ENCODE data around the gene TEAD4. TPM values are rescaled to one million over a fixed set of nuclear protein-coding genes. Genes with fewer than 3 reads are reported as not detected.

The TEAD4 gene
- total and polyA plus RNA-seq, 4 donors: 0.79 to 3.8 (median 2.8) TPM

- 29% methylated on average over 24 of the region's 24 CpGs for WGBS
- H3K4me3 ChIP-seq (ENCODE audit: low read depth in 1 of 3, low read length in 3 of 3): no peak overlapping the region
- TF ChIP-seq CTCF (IDR thresholded peaks at IDR 0.05; ENCODE audit: low read depth, low read length, missing input control) (peak; percentile 67), GABPA (IDR thresholded peaks at IDR 0.05 in 1 of 2, conservative IDR thresholded peaks at IDR 0.05 in 1 of 2) (no peak), RAD21 (IDR thresholded peaks at IDR 0.05) (peak; percentile 82 to 92)
Measured at GRCh38 chr12:2944401-2945047, 14.7 kb upstream of the TEAD4 start.

DNA sequence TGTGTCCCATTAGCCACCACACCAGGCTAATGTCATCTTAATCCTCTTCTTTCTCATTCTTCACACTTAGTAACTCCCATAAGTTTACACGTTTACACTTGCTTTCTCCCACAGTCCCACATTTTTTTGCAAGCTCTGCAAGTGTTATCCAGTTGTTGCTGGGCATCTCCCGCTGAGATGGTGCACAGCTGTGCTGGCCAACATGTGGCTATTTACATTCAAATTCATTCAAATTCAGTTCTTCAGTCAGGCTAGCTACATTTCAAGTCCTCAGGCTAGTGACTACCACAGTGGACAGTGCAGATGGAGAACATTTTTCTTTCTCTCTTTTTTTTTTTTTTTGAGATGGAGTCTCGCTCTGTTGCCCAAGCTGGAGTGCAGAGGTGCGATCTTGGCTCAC is 9.8 kb upstream of the TEAD4 start:
- no peak overlapping the region for H3K27ac ChIP-seq (ENCODE audit: low read depth in 1 of 2, low read length in 2 of 2)
- H3K4me3 ChIP-seq (ENCODE audit: low read depth in 1 of 3, low read length in 3 of 3): no peak overlapping the region
- no peak for DNase-seq (ENCODE audit: low spot score)
- H3K9me3 ChIP-seq (ENCODE audit: control insufficient read depth in 4 of 4, low read length in 3 of 4): no peaks in the 10 kb centered on the region
- no peaks in the 10 kb centered on the region for H3K27me3 ChIP-seq (ENCODE audit: control insufficient read depth in 4 of 4, insufficient read depth in 4 of 4, low read length in 3 of 4)
- H3K9ac ChIP-seq (ENCODE audit: low read depth in 1 of 2, low read length in 2 of 2): no peak overlapping the region
- peaks cover 0 to 5% (median 2%) of the 10 kb centered on the region in 4 donors for H3K4me1 ChIP-seq (ENCODE audit: control insufficient read depth in 4 of 4, insufficient read depth in 4 of 4, low read length in 3 of 4)
- TF ChIP-seq YY1 (IDR thresholded peaks at IDR 0.05): no peak
- TF ChIP-seq, protein P1, sequence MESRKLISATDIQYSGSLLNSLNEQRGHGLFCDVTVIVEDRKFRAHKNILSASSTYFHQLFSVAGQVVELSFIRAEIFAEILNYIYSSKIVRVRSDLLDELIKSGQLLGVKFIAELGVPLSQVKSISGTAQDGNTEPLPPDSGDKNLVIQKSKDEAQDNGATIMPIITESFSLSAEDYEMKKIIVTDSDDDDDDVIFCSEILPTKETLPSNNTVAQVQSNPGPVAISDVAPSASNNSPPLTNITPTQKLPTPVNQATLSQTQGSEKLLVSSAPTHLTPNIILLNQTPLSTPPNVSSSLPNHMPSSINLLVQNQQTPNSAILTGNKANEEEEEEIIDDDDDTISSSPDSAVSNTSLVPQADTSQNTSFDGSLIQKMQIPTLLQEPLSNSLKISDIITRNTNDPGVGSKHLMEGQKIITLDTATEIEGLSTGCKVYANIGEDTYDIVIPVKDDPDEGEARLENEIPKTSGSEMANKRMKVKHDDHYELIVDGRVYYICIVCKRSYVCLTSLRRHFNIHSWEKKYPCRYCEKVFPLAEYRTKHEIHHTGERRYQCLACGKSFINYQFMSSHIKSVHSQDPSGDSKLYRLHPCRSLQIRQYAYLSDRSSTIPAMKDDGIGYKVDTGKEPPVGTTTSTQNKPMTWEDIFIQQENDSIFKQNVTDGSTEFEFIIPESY (IDR thresholded peaks at IDR 0.05): no peak
- no peaks in the 10 kb centered on the region for H3K36me3 ChIP-seq (ENCODE audit: control insufficient read depth in 4 of 4, insufficient read depth in 3 of 4, low read depth in 1 of 4, low read length in 3 of 4)
- 82% methylated on average over 4 of the region's 4 CpGs for WGBS

More at GRCh38 chr12:2944401-2945047, 14.7 kb upstream of the TEAD4 start:
- Histone ChIP-seq H3K27me3 (ENCODE audit: control insufficient read depth in 4 of 4, insufficient read depth in 4 of 4, low read length in 3 of 4) (no peaks in the 10 kb centered on the region), H3K9ac (ENCODE audit: low read depth in 1 of 2, low read length in 2 of 2) (no peak overlapping the region), H3K4me1 (ENCODE audit: control insufficient read depth in 4 of 4, insufficient read depth in 4 of 4, low read length in 3 of 4) (peaks cover 0 to 6% (median 2%) of the 10 kb centered on the region in 4 donors), H3K9me3 (ENCODE audit: control insufficient read depth in 4 of 4, low read length in 3 of 4) (no peaks in the 10 kb centered on the region), H3K27ac (ENCODE audit: low read depth in 1 of 2, low read length in 2 of 2) (no peak overlapping the region), H3K36me3 (ENCODE audit: control insufficient read depth in 4 of 4, insufficient read depth in 3 of 4, low read depth in 1 of 4, low read length in 3 of 4) (peaks cover 0 to 14% (median 3%) of the 10 kb centered on the region in 4 donors)
- peak; percentile 68 for DNase-seq (ENCODE audit: low spot score)

DNA sequence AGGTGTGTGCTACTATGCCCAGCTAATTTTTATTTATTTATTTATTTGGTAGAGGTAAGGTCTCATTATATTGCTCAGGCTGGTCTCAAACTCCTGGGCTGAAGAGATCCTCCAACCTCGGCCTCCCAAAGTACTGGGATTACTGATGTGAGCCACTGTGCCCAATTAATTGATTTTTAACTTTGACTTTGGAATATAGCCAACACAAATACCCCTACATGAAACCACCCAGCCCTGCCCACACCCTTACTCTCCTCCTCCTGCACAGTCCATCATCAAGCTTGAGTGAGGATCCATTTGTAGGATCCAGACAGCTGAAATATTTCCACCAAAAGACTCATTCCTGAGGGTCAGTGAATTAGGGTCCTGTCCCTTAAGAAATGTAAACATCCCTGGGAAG is 3.3 kb upstream of the TEAD4 start:
- no peak overlapping the region for H3K4me3 ChIP-seq (ENCODE audit: low read depth in 1 of 3, low read length in 3 of 3)
- 91% methylated on average over 1 of the region's 1 CpG for whole genome bisulfite sequencing
- DNase-seq (ENCODE audit: low spot score): no peak
- TF ChIP-seq HNF4G (IDR thresholded peaks at IDR 0.05) (no peak), NR2F2 (IDR thresholded peaks at IDR 0.05) (no peak), ATF3 (IDR thresholded peaks at IDR 0.05) (no peak), GABPA (IDR thresholded peaks at IDR 0.05 in 1 of 2, conservative IDR thresholded peaks at IDR 0.05 in 1 of 2) (no peak), YY1 (IDR thresholded peaks at IDR 0.05) (no peak), MAX (IDR thresholded peaks at IDR 0.05) (no peak), JUND (IDR thresholded peaks at IDR 0.05) (no peak), HNF4A (conservative IDR thresholded peaks at IDR 0.05) (no peak), RAD21 (IDR thresholded peaks at IDR 0.05) (no peak), FOXA1 (IDR thresholded peaks at IDR 0.05) (no peak), FOXA2 (IDR thresholded peaks at IDR 0.05) (no peak)
- TF ChIP-seq, protein P1 (IDR thresholded peaks at IDR 0.05): no peak
- TF ChIP-seq, protein P2, sequence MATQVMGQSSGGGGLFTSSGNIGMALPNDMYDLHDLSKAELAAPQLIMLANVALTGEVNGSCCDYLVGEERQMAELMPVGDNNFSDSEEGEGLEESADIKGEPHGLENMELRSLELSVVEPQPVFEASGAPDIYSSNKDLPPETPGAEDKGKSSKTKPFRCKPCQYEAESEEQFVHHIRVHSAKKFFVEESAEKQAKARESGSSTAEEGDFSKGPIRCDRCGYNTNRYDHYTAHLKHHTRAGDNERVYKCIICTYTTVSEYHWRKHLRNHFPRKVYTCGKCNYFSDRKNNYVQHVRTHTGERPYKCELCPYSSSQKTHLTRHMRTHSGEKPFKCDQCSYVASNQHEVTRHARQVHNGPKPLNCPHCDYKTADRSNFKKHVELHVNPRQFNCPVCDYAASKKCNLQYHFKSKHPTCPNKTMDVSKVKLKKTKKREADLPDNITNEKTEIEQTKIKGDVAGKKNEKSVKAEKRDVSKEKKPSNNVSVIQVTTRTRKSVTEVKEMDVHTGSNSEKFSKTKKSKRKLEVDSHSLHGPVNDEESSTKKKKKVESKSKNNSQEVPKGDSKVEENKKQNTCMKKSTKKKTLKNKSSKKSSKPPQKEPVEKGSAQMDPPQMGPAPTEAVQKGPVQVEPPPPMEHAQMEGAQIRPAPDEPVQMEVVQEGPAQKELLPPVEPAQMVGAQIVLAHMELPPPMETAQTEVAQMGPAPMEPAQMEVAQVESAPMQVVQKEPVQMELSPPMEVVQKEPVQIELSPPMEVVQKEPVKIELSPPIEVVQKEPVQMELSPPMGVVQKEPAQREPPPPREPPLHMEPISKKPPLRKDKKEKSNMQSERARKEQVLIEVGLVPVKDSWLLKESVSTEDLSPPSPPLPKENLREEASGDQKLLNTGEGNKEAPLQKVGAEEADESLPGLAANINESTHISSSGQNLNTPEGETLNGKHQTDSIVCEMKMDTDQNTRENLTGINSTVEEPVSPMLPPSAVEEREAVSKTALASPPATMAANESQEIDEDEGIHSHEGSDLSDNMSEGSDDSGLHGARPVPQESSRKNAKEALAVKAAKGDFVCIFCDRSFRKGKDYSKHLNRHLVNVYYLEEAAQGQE (IDR thresholded peaks at IDR 0.05): no peak

More for the DNA sequence above, 3.3 kb upstream of the TEAD4 start:
- no peak overlapping the region for H3K9ac ChIP-seq (ENCODE audit: low read depth in 1 of 2, low read length in 2 of 2)
- H3K4me1 ChIP-seq (ENCODE audit: control insufficient read depth in 4 of 4, insufficient read depth in 4 of 4, low read length in 3 of 4): peaks cover 2 to 17% (median 8%) of the 10 kb centered on the region in 4 donors
- H3K36me3 ChIP-seq (ENCODE audit: control insufficient read depth in 4 of 4, insufficient read depth in 3 of 4, low read depth in 1 of 4, low read length in 3 of 4): no peaks in the 10 kb centered on the region
- H3K27ac ChIP-seq (ENCODE audit: low read depth in 1 of 2, low read length in 2 of 2): no peak overlapping the region
- H3K9me3 ChIP-seq (ENCODE audit: control insufficient read depth in 4 of 4, low read length in 3 of 4): no peaks in the 10 kb centered on the region
- peaks cover 0 to 7% (median 2%) of the 10 kb centered on the region in 4 donors for H3K27me3 ChIP-seq (ENCODE audit: control insufficient read depth in 4 of 4, insufficient read depth in 4 of 4, low read length in 3 of 4)

Measured in liver (tissue), 9 donors.